GM12891 (cell line): ENCODE results near the gene PSAPL1.
"Not testable (repeated sequence)": the region's sequence is repeated elsewhere in the genome, so short reads cannot be mapped to it uniquely, and the experiment has no call there.

Source experiments
- PAX5 ChIP-seq: IDR thresholded peaks from 2 replicates; pipeline ENCODE4 v1.6.1; 2011; ENCODE audit warnings: low read length, moderate library complexity, mild to moderate bottlenecking; ENCODE audit not compliant: insufficient read depth, severe bottlenecking
- POLR2A ChIP-seq: IDR thresholded peaks from 2 replicates; pipeline ENCODE4 v1.6.1; 2011; ENCODE audit warnings: low read depth, low read length, control low read depth
- POLR2AphosphoS5 ChIP-seq: IDR thresholded peaks from 2 replicates; pipeline ENCODE4 v1.6.1; 2011; ENCODE audit warnings: low read depth, low read length, control low read depth
- POU2F2 ChIP-seq: IDR thresholded peaks from 2 replicates; pipeline ENCODE4 v1.6.1; 2011; ENCODE audit warnings: low read depth, mild to moderate bottlenecking, control low read depth, low read length, moderate library complexity
- SPI1 ChIP-seq: IDR thresholded peaks from 2 replicates; pipeline ENCODE4 v1.6.1; 2011; ENCODE audit warnings: low read depth, low read length, control low read depth

DNA sequence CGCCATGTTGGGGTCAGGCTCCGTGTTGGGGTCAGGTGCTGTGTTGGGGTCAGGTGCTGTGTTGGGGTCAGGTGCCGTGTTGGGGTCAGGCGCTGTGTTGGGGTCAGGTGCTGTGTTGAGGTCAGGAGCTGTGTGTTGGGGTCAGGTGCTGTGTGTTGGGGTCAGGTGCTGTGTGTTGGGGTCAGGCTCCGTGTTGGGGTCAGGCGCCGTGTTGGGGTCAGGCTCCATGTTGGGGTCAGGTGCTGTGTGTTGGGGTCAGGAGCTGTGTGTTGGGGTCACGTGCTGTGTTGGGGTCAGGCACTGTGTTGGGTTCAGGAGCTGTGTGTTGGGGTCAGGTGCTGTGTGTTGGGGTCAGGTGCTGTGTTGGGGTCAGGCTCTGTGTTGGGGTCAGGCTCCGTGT lies 18.1 kb upstream of the PSAPL1 start:
- TF ChIP-seq POLR2A, POLR2AphosphoS5, POU2F2, PAX5, SPI1: not testable (repeated sequence)
